Lung (tissue), 12 donors: Measurements from ENCODE around the gene TASL. TPM values are rescaled to one million over a fixed set of nuclear protein-coding genes. Genes with fewer than 3 reads are reported as not detected.

ENCODE experiments used
- ATAC-seq: fragments of 200-7000 bp; cut with Tn5 transposase; one replicate; pipeline ENCODE4 v1.9.1; 2020; ENCODE audit warnings: moderate number of reproducible peaks; ENCODE audit not compliant: insufficient read depth, low FRiP score
- DNase-seq, 3 donors: peaks; one replicate each; pipeline ENCODE4 v3.0.0-alpha.2; 2013 to 2017
- H3K27ac ChIP-seq, 2 donors: one replicate each; pipeline ENCODE4 v1.5.1; 2013; ENCODE audit warnings: mild to moderate bottlenecking in 2 of 2, moderate library complexity in 2 of 2, control low read depth in 1 of 2, inconsistent platforms in 1 of 2, low read depth in 1 of 2, low read length in 1 of 2
- H3K27me3 ChIP-seq, 3 donors: one replicate each; pipeline ENCODE4 v1.5.1; 2013; ENCODE audit warnings: low read length in 2 of 3; ENCODE audit not compliant: control insufficient read depth in 3 of 3, insufficient read depth in 3 of 3
- H3K36me3 ChIP-seq, 4 donors: one replicate each; pipeline ENCODE4 v1.5.1; 2013; ENCODE audit warnings: low read length in 4 of 4, mild to moderate bottlenecking in 1 of 4, moderate library complexity in 1 of 4; ENCODE audit not compliant: control insufficient read depth in 4 of 4, insufficient read depth in 4 of 4
- H3K4me1 ChIP-seq, 5 donors: one replicate each; pipeline ENCODE4 v1.5.1; 2013; ENCODE audit warnings: low read length in 5 of 5, mild to moderate bottlenecking in 2 of 5, moderate library complexity in 1 of 5; ENCODE audit not compliant: control insufficient read depth in 5 of 5, insufficient read depth in 5 of 5
- H3K4me3 ChIP-seq: one replicate; pipeline ENCODE4 v1.5.1; 2013; ENCODE audit warnings: mild to moderate bottlenecking, control low read depth, moderate library complexity
- H3K9ac ChIP-seq, 2 donors: one replicate each; pipeline ENCODE4 v1.5.1; 2013; ENCODE audit warnings: low read length in 2 of 2, control low read depth in 1 of 2; ENCODE audit not compliant: insufficient read depth in 1 of 2
- H3K9me3 ChIP-seq, 4 donors: one replicate each; pipeline ENCODE4 v1.5.1; 2013; ENCODE audit warnings: low read length in 3 of 4, mild to moderate bottlenecking in 1 of 4, moderate library complexity in 1 of 4; ENCODE audit not compliant: control insufficient read depth in 4 of 4, insufficient read depth in 3 of 4
- CTCF ChIP-seq: IDR thresholded peaks from 2 replicates; pipeline ENCODE4 v1.5.1; 2012; ENCODE audit warnings: mild to moderate bottlenecking; ENCODE audit errors: control extremely low read depth, extremely low read depth
- WGBS, 2 donors: extraction: QIAGEN DNeasy Blood & Tissue Kit; methylation state at CpG; one replicate each; pipeline ENCODE4 v1.1.7; 2013; 5-methylcytosine and 5-hydroxymethylcytosine counted together
- polyA plus RNA-seq, 2 donors: library from polyadenylated mRNA; stranded (reverse); fragments of 200-250 nt; gene quantifications; one replicate each; pipeline ENCODE4 v1.2.1, GENCODE V29; 2013
- total RNA-seq, 2 donors: library from RNA; depleted of rRNA in 1 of 2; stranded (reverse); fragments of >200 nt in 1 of 2; gene quantifications; one replicate each; pipeline ENCODE4 v1.2.1, GENCODE V29; 2014 to 2021
- donor health status: control.
- donor health status: control.
- donor health status: Bipolar disorder and iron deficiency.
- donor health status: healthy.
- donor health status: DM: yes; HTN: yes; CAD: no.

The TASL gene
- total and polyA plus RNA-seq, 4 donors, result 2.1 to 4.6 (median 3.2) TPM

- Histone ChIP-seq H3K9me3 (peaks cover 0 to 13% (median 2%) of the 10 kb centered on the region in 4 donors), H3K4me3 (no peak overlapping the region), H3K27me3 (no peaks in the 10 kb centered on the region), H3K36me3 (no peaks in the 10 kb centered on the region), H3K27ac (no peak overlapping the region), H3K4me1 (no peaks in the 10 kb centered on the region), H3K9ac (no peak overlapping the region)
- TF ChIP-seq CTCF, result no peak
- 22 to 45% methylated on average over 2 of the region's 2 CpGs for whole genome bisulfite sequencing, 2 donors
- DNase-seq (no peak), ATAC-seq (peak; percentile 72)
These were observed 43.5 kb upstream of the TASL start for GRCh38 chrX:30620980-30621618.

GRCh38 chrX:30620125-30620524, 42.6 kb upstream of the TASL start:
- WGBS, 2 donors, result 94 to 100% methylated on average over 3 of the region's 3 CpGs
- no peak for ATAC-seq
- no peak for TF ChIP-seq CTCF
- Histone ChIP-seq H3K9me3 (peaks cover 0 to 13% (median 2%) of the 10 kb centered on the region in 4 donors), H3K27ac (no peak overlapping the region), H3K4me1 (no peaks in the 10 kb centered on the region), H3K4me3 (no peak overlapping the region), H3K36me3 (no peaks in the 10 kb centered on the region), H3K9ac (no peak overlapping the region), H3K27me3 (no peaks in the 10 kb centered on the region)
- no peak for DNase-seq

DNA sequence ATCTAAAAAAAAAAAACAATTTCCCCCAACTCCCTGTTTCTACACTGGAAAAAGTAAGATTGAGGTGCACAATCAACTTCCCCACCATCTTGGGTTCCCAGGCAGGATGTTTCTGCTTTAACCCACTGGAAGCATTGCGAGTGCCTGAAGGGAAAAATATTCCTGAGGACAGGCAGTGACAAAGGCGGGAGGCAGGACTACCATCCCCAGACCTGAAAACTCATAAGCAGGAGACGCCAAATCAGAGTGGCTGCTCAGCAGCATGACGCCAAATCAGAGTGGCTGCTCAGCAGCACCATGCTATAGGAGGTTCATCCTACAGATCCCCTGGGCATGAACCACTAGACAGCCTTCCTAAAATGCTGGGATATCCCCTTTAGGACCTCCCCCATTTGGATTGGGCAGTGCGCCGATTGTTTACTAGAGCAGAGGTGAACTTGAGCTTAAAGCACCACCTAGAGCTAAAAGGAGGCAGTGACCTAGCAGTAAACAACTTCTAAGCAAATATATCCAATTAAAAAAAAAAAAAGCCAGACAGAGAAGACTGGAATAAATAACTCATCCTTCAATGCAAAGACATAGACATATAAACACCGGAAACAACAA, 40.7 kb upstream of the TASL start:
- no peak overlapping the region for H3K4me3 ChIP-seq
- peaks cover 0 to 13% (median 2%) of the 10 kb centered on the region in 4 donors for H3K9me3 ChIP-seq
- DNase-seq (no peak), ATAC-seq (no peak)
- H3K4me1 ChIP-seq, result no peaks in the 10 kb centered on the region
- no peaks in the 10 kb centered on the region for H3K36me3 ChIP-seq
- WGBS, 2 donors, result 62 to 71% methylated on average over 7 of the region's 7 CpGs
- no peaks in the 10 kb centered on the region for H3K27me3 ChIP-seq
- H3K27ac ChIP-seq, result no peak overlapping the region
- no peak for TF ChIP-seq CTCF
- H3K9ac ChIP-seq, result no peak overlapping the region

- WGBS, 2 donors, result 56 to 87% methylated on average over 4 of the region's 4 CpGs
- no peak for ATAC-seq
- no peak for TF ChIP-seq CTCF
These were observed 37.7 kb upstream of the TASL start for GRCh38 chrX:30615229-30615628.

More at GRCh38 chrX:30615229-30615628, 37.7 kb upstream of the TASL start:
- H3K4me1 ChIP-seq, result no peaks in the 10 kb centered on the region
- DNase-seq, result no peak
- no peaks in the 10 kb centered on the region for H3K36me3 ChIP-seq
- no peak overlapping the region for H3K9ac ChIP-seq
- no peak overlapping the region for H3K27ac ChIP-seq
- no peaks in the 10 kb centered on the region for H3K27me3 ChIP-seq
- H3K4me3 ChIP-seq, result no peak overlapping the region
- H3K9me3 ChIP-seq, result peaks cover 0 to 7% (median 0%) of the 10 kb centered on the region in 4 donors
